K562 (cell line): ENCODE data around the gene CASKIN1. TPM values are rescaled to one million over a fixed set of nuclear protein-coding genes. Genes with fewer than 3 reads are reported as not detected.

ENCODE experiments used
- DIDO1 ChIP-seq: fragments of 450-650 bp; IDR thresholded peaks from 2 replicates; pipeline ENCODE4 v1.6.1; 2016; ENCODE audit warnings: low read depth, missing biosample characterization, missing genetic modification characterization
- EGR1 ChIP-seq: fragments of 450-650 bp; conservative IDR thresholded peaks from 2 replicates; pipeline ENCODE4 v1.6.1; 2017; ENCODE audit warnings: mild to moderate bottlenecking
- YY1 ChIP-seq, 3 experiments: IDR thresholded peaks; 2 replicates each; pipeline ENCODE4 v1.6.1; 2011; ENCODE audit warnings: low read length in 2 of 3, mild to moderate bottlenecking in 2 of 3, moderate library complexity in 2 of 3, borderline replicate concordance in 1 of 3, control low read depth in 1 of 3, low read depth in 1 of 3; ENCODE audit not compliant: insufficient read depth in 3 of 3, insufficient replicate concordance in 2 of 3, control insufficient read depth in 1 of 3, insufficient read length in 1 of 3; ENCODE audit errors: extremely low read depth in 1 of 3
- ZBTB7A ChIP-seq: IDR thresholded peaks from 2 replicates; pipeline ENCODE4 v1.6.1; 2011; ENCODE audit warnings: low read depth, mild to moderate bottlenecking, low read length, moderate library complexity, borderline replicate concordance; ENCODE audit not compliant: control insufficient read depth
- polyA plus RNA-seq, 8 experiments: library from polyadenylated mRNA; depleted of rRNA in 4 of 8; stranded (reverse) in 5 of 8; unstranded in 3 of 8; fragments of >200 nt; fragmentation: Nextera tagmentation in 2 of 8; fragmentation: Illumina TruSeq in 1 of 8; extraction: Ambion mirVana in 2 of 8; extraction: Trizol in 1 of 8; gene quantifications; 2 replicates each; pipeline versions ENCODE4 v1.2.1 to v1.2.3, GENCODE V29; 2011 to 2014; ENCODE audit warnings: inconsistent platforms in 1 of 8, missing spikeins in 1 of 8
- total RNA-seq, 7 experiments: library from RNA; depleted of rRNA in 6 of 7; stranded (reverse); fragments of >200 nt in 6 of 7; fragmentation: Illumina TruSeq in 2 of 7; extraction: Trizol in 2 of 7; gene quantifications; 2 replicates each; pipeline versions ENCODE4 v1.2.1 to v1.2.3, GENCODE V29; 2011 to 2021; ENCODE audit warnings: low replicate concordance in 1 of 7
- TF ChIP-seq, protein P1 (sequence below), 2 experiments: IDR thresholded peaks; 2 replicates each; pipeline ENCODE4 v1.6.1; 2011; ENCODE audit warnings: borderline replicate concordance in 1 of 2, control low read depth in 1 of 2, low read depth in 1 of 2, low read length in 1 of 2, mild to moderate bottlenecking in 1 of 2, mixed read lengths in 1 of 2, moderate library complexity in 1 of 2; ENCODE audit not compliant: insufficient read depth in 1 of 2, insufficient read length in 1 of 2, poor library complexity in 1 of 2, severe bottlenecking in 1 of 2; ENCODE audit errors: extremely low read depth in 1 of 2
- TF ChIP-seq, protein P2 (sequence below): sonication (generic); formaldehyde crosslinking; IDR thresholded peaks from 2 replicates; pipeline ENCODE4 v1.8.0; 2022; ENCODE audit warnings: missing genetic modification reagents, mild to moderate bottlenecking, moderate library complexity, borderline replicate concordance

Gene CASKIN1
- total and polyA plus RNA-seq, 9 of the 15 experiments (the other 6 are each of a cell fraction or from before 2014, with no cell fraction given) = 0.15 to 4.5 (median 1.5) TPM; not detected in 2

DNA sequence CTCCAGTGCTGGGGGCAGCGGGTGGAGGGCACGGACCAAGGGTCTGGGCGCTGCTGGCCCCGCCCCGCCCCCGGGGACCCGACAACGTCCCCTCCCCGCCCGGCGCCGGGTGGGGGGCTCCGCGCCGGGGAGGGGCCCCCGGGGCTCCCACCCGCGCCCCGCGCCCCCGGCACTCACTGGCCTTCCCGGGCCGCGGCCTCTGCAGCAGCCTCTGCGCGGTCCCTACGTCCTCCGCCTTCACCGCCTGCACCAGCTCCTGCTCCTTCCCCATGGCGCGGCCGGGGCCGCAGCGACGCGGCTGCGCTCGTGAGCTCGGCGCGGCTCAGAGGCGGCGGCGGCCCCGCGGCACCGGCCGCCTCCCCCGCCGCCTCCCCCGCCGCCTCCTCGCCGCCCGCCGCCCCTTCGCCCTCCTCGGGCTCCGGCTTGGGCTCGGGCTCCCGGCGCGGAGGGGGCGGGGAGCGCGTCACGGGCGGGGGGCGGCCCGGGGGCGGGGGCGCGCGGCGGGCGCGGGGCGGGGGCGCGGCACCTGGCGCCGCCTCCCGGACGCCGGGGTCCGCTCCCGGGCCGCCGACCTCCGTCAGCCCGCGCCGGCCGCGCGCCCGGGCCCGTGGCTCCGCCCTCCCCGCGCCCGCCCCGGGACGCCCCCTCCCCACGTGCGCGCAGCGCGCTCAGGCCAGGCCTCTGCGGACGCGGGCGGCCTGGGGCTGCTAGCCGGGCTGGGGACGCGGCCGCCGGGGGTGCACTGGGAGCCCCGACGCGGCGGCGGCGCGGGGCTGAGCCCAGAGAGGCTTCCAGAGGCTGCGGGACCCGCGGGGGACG is at the start of gene CASKIN1 (continued):
- TF ChIP-seq, protein P1, sequence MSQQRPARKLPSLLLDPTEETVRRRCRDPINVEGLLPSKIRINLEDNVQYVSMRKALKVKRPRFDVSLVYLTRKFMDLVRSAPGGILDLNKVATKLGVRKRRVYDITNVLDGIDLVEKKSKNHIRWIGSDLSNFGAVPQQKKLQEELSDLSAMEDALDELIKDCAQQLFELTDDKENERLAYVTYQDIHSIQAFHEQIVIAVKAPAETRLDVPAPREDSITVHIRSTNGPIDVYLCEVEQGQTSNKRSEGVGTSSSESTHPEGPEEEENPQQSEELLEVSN (IDR thresholded peaks at IDR 0.05; ENCODE audit: borderline replicate concordance in 1 of 2, extremely low read depth in 1 of 2, insufficient read depth in 1 of 2, insufficient read length in 1 of 2, low read depth in 1 of 2, low read length in 1 of 2, poor library complexity in 1 of 2, severe bottlenecking in 1 of 2) = peak in 1 of 2 experiments; percentile 58
- TF ChIP-seq DIDO1 (tag) (no peak), YY1 (IDR thresholded peaks at IDR 0.05; ENCODE audit: borderline replicate concordance in 1 of 3, control insufficient read depth in 1 of 3, extremely low read depth in 1 of 3, insufficient read depth in 3 of 3, insufficient read length in 1 of 3, insufficient replicate concordance in 2 of 3, low read depth in 1 of 3, low read length in 2 of 3) (peak in 1 of 3 experiments; percentile 14), ZBTB7A (peak; percentile 52; the same call in 1 of the 2 replicates), EGR1 (no peak)
- TF ChIP-seq, protein P2, sequence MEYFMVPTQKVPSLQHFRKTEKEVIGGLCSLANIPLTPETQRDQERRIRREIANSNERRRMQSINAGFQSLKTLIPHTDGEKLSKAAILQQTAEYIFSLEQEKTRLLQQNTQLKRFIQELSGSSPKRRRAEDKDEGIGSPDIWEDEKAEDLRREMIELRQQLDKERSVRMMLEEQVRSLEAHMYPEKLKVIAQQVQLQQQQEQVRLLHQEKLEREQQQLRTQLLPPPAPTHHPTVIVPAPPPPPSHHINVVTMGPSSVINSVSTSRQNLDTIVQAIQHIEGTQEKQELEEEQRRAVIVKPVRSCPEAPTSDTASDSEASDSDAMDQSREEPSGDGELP (CRISPR knock-in tag) = no peak
